ENCODE measurements around the gene ACY1.

The ACY1 gene

GRCh38 chr3:51963951-51964451, 19.3 kb upstream of the ACY1 start:
- DNase-seq (ENCODE audit: low spot score) = no peak

GRCh38 chr3:51964521-51964920, 18.8 kb upstream of the ACY1 start:
- DNase-seq (ENCODE audit: low spot score) = no peak

- DNase-seq (ENCODE audit: low spot score) = no peak
Measured at GRCh38 chr3:51966016-51966415, 17.3 kb upstream of the ACY1 start.

- DNase-seq (ENCODE audit: low spot score) = no peak
Measured at GRCh38 chr3:51966486-51966885, 16.8 kb upstream of the ACY1 start.

GRCh38 chr3:51966922-51967383, 16.4 kb upstream of the ACY1 start:
- DNase-seq (ENCODE audit: low spot score) = no peak

GRCh38 chr3:51967384-51968169, 15.8 kb upstream of the ACY1 start, which contains the start of gene PCBP4:
Gene PCBP4 (minus strand): TSS chr3:51967454. CDS start chr3:51961240, 6,214 bp downstream.
- peak; percentile 68 for DNase-seq (ENCODE audit: low spot score)

GRCh38 chr3:51968170-51968775, 15.1 kb upstream of the ACY1 start:
- no peak for DNase-seq (ENCODE audit: low spot score)

- no peak for DNase-seq (ENCODE audit: low spot score)
Measured at GRCh38 chr3:51968883-51969678, 14.3 kb upstream of the ACY1 start.

GRCh38 chr3:51969841-51970240, 13.5 kb upstream of the ACY1 start:
- DNase-seq (ENCODE audit: low spot score) = no peak

- DNase-seq (ENCODE audit: low spot score) = peak; percentile 52
Measured at GRCh38 chr3:51970606-51971300, 12.6 kb upstream of the ACY1 start.

- DNase-seq (ENCODE audit: low spot score) = no peak
Measured at GRCh38 chr3:51971350-51971749, 12.0 kb upstream of the ACY1 start.

GRCh38 chr3:51974277-51974962, 8.9 kb upstream of the ACY1 start:
- no peak for DNase-seq (ENCODE audit: low spot score)

GRCh38 chr3:51974963-51975851, 8.1 kb upstream of the ACY1 start, which contains the start of gene ABHD14A:
Gene ABHD14A (plus strand): TSS chr3:51975064. CDS start chr3:51975136, 72 bp downstream.
- DNase-seq (ENCODE audit: low spot score) = peak; percentile 62

- peak; percentile 52 for DNase-seq (ENCODE audit: low spot score)
Measured at GRCh38 chr3:51975852-51976549, 7.3 kb upstream of the ACY1 start.

- DNase-seq (ENCODE audit: low spot score) = peak; percentile 28
Measured at GRCh38 chr3:51977446-51978142, 5.7 kb upstream of the ACY1 start.

GRCh38 chr3:51978143-51978502, 5.2 kb upstream of the ACY1 start:
- DNase-seq (ENCODE audit: low spot score) = no peak

- DNase-seq (ENCODE audit: low spot score) = no peak
Measured at GRCh38 chr3:51980253-51980652, 3.1 kb upstream of the ACY1 start.

- DNase-seq (ENCODE audit: low spot score) = peak; percentile 93
Measured at GRCh38 chr3:51982352-51982837, 940 bp upstream of the ACY1 start.
